NCI-H748 (cell line): ENCODE results near the gene CBX4.
A peak's percentile ranks its signal among the peaks of the same experiment; 100 is the strongest.

Experiments
- DNase-seq: peaks from one replicate; lab custom pipeline; 2025; ENCODE audit not compliant: unreplicated experiment; lab: John Stamatoyannopoulos, UW

The CBX4 gene

GRCh38 chr17:79814127-79814973 is 24.9 kb downstream of the CBX4 start:
- no peak for DNase-seq

GRCh38 chr17:79813297-79814126 is 25.7 kb downstream of the CBX4 start:
- peak; percentile 60 for DNase-seq

GRCh38 chr17:79812353-79813258 is 26.6 kb downstream of the CBX4 start:
- no peak for DNase-seq

GRCh38 chr17:79811868-79812352 is 27.3 kb downstream of the CBX4 start:
- DNase-seq = peak; percentile 21

- peak; percentile 78 for DNase-seq
These were observed 28.0 kb downstream of the CBX4 start for GRCh38 chr17:79811011-79811867.

- peak; percentile 94 for DNase-seq
These were observed 28.9 kb downstream of the CBX4 start for GRCh38 chr17:79810130-79811010.

- DNase-seq = peak; percentile 48
These were observed 29.6 kb downstream of the CBX4 start for GRCh38 chr17:79809530-79810129.

- DNase-seq = peak; percentile 71
These were observed 30.3 kb downstream of the CBX4 start for GRCh38 chr17:79808763-79809529.

GRCh38 chr17:79806863-79807720 is 32.1 kb downstream of the CBX4 start:
- DNase-seq = no peak

GRCh38 chr17:79806446-79806760 is 32.8 kb downstream of the CBX4 start:
- DNase-seq = no peak

GRCh38 chr17:79804856-79805696 is 34.2 kb downstream of the CBX4 start:
- DNase-seq = no peak

GRCh38 chr17:79803997-79804855 is 35.0 kb downstream of the CBX4 start:
- DNase-seq = peak; percentile 58

- no peak for DNase-seq
These were observed 35.7 kb downstream of the CBX4 start for GRCh38 chr17:79803421-79803996.

GRCh38 chr17:79802736-79803420 is 36.4 kb downstream of the CBX4 start:
- DNase-seq = no peak
